Jurkat, Clone E6-1 (cell line): ENCODE results near the gene SGK1.
"Not testable (repeated sequence)": the region's sequence is repeated elsewhere in the genome, so short reads cannot be mapped to it uniquely, and the experiment has no call there.

Source experiments
- DNase-seq: peaks from one replicate; pipeline ENCODE4 v3.0.0-alpha.2; 2011; ENCODE audit warnings: low read depth, low spot score
- H3K4me3 ChIP-seq: 2 replicates; pipeline ENCODE4 v1.5.1; 2011; ENCODE audit warnings: mild to moderate bottlenecking, low read length, control low read depth, moderate library complexity

SGK1 gene

DNA sequence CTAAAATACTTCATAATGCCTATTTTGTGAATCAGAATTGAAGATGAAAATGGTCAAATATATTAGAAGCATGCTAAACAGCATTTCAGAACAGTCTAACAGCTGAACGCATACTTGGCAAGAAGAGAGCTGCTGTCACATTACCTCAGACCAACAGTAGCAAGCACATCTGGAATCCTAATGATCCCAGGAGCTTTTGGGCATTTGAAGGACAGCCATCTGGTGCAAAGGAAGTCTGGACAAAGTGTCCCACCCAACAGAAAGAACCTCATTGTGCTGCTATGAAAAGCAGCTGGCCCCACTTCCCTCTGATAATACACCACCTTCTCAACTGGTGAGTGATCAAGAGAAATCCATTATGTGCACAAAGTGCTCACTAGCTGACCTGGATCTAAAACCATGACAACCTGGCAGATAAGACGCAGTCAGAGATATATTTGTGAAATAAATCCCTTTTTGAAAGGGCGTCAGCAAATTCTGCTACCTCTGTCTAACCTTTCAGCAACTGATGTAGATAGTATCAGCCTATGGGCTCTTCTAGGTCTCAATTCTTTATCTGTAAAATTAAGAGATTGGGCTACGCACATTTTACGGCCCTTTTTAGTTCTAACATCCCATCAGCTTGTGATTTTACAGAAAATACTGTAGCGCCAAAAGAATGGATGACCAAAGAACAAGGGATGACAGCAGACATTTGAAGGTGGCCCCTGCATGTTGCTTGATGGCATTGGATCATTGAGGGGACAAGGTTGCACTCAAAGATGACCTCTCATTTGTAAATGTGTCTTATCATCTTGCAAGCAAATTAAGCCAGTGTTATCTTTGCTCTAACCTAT, 78.7 kb downstream of the SGK1 start:
- no peak for DNase-seq
- H3K4me3 ChIP-seq = no peak overlapping the region

- no peak overlapping the region for H3K4me3 ChIP-seq
- no peak for DNase-seq
These were observed 79.9 kb downstream of the SGK1 start for GRCh38 chr6:134238006-134238405.

- H3K4me3 ChIP-seq = no peak overlapping the region
- no peak for DNase-seq
These were observed 81.8 kb downstream of the SGK1 start for GRCh38 chr6:134235937-134236751.

- not testable (repeated sequence) for DNase-seq
These were observed 82.6 kb downstream of the SGK1 start for GRCh38 chr6:134235334-134235733.

GRCh38 chr6:134233180-134233955, 84.5 kb downstream of the SGK1 start:
- DNase-seq = no peak
- no peak overlapping the region for H3K4me3 ChIP-seq

More at GRCh38 chr6:134235334-134235733, 82.6 kb downstream of the SGK1 start:
- H3K4me3 ChIP-seq = not testable (repeated sequence)

- no peak for DNase-seq
- no peak overlapping the region for H3K4me3 ChIP-seq
These were observed 87.0 kb downstream of the SGK1 start for GRCh38 chr6:134230940-134231339.

- no peak for DNase-seq
- no peak overlapping the region for H3K4me3 ChIP-seq
These were observed 87.7 kb downstream of the SGK1 start for GRCh38 chr6:134230087-134230700.

- H3K4me3 ChIP-seq = no peak overlapping the region
- no peak for DNase-seq
These were observed 88.4 kb downstream of the SGK1 start for GRCh38 chr6:134229520-134229919.

DNA sequence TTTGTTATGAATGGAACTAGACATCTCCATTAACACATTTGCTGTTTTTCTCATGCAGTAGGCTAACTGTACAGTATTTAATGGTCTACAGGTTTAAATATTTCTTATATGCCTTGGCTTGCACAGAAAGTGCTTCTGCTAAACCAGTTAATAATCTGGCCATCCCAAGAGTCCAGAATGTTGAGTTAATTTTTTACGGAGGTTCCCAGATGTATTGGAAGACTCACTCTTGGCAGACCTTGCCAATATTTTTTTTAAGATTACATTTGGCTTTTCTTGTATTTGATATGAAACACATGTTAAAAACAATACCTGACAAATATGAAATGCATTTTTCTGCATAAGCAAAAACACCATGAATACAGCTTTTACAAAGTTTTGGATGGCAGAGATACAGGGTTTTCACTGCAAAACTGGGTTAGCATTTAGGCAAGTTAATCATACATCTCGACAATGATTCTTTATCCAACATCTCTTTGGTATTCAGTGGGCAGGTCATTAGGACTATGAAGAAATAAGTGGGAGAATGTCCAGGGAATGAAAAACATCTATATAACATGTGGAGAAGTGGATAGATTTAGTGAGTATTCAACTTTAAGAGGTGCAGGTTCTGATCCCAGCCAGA, 94.0 kb downstream of the SGK1 start:
- DNase-seq = no peak
- H3K4me3 ChIP-seq = no peak overlapping the region

DNA sequence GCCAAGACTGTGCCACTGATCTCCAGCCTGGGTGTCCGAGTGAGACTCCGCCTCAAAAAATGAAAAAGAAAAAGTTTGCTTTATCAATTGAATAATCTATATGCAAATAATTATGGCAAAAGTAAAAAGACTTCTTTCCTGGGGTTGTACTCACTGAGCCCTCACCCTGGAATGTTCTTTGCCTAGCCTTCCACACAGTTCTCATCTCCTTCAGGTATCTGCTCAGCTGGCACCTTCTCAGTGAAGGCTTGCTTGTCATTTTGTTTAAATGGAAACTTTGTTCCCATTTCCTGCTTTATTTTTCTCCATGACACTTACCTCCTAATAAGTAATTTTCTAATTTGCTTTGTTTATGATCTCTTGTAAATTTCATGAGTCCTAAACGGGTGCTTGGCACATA, 96.7 kb downstream of the SGK1 start:
- DNase-seq = no peak
- H3K4me3 ChIP-seq = no peak overlapping the region

GRCh38 chr6:134217798-134218140, 100.1 kb downstream of the SGK1 start:
- DNase-seq = no peak

DNA sequence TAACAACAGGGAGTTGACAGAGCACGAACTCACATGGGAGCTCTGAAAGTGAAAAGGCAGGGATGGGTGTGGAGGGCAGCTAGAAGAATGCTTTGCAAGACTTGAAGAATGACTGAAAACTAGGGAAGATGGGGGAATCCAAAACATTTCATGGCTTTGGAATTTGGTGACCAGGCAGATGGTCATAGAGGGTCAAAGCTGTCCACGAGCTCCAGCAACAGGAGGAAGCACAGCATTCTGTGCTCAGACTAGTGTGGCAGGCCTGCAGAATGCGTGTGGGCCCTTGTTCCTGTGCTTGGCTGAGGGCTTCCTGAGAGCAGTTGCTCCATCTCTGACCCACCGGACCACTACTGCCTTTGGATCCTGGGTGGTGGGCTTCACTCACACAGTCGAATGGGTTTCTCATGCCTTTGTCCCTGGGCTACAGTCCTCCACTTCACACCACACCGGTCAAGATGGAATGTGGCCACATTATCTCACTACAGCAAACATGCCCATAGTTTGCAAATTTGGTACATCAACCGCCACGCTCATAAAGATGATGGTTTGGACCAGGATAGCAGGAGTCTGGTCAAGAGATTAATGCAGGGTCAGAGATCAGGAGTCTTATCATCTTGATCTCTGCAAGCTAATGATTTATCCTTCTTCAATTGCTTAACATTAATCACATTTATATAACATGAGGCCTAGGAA, 100.7 kb downstream of the SGK1 start:
- H3K4me3 ChIP-seq = no peak overlapping the region
- DNase-seq = no peak

More at GRCh38 chr6:134217798-134218140, 100.1 kb downstream of the SGK1 start:
- no peak overlapping the region for H3K4me3 ChIP-seq

DNA sequence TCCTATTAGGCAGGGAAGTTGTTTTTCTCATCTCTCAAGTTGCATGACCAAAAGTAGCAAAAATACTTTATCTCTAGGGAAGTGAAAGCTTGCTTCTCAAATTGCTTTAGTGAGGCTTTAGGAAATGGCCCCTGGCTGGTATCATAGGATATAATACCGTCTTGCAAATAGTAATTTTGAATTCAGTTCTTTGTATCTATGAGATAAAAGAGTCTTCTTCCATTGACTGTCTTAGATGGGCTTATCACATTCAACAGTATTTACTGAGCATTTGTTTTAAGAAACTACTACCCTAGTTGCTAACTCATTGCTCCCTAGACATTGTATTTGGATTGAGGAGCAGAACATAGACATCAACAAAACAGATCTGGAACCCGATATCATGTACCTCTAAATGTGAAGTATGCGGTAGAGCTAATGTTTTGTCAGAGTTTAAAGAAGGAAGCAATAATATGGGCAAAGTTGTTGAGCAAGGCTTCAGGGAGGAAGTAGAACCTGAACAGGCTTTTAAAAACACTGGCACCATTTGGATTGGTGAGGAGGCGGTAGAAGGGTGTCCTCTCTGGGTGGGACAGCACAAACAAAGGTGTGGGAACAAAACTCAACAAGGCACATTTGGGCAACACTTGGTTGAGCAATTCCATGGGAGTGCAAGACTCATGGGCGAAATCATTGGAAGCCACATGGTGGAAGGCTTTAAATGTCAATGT, 101.5 kb downstream of the SGK1 start:
- no peak overlapping the region for H3K4me3 ChIP-seq
- DNase-seq = no peak

DNA sequence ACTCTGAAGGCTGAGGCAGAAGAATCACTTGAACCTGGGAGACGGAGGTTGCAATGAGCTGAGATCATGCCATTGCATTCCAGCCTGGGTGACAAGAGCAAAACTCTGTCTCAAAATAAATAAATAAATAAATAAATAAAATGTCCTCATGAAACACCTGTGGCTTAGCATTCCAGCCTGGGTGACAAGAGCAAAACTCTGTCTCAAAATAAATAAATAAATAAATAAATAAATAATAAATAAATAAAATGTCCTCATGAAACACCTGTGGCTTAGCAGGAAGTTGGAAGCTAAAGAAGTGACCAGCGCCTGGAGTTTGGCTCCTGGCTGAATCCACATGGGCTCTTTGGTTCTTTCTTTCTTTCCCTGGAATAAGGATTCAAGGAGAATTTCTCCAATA, 104.5 kb downstream of the SGK1 start:
- DNase-seq, H3K4me3 ChIP-seq: not testable (repeated sequence)

DNA sequence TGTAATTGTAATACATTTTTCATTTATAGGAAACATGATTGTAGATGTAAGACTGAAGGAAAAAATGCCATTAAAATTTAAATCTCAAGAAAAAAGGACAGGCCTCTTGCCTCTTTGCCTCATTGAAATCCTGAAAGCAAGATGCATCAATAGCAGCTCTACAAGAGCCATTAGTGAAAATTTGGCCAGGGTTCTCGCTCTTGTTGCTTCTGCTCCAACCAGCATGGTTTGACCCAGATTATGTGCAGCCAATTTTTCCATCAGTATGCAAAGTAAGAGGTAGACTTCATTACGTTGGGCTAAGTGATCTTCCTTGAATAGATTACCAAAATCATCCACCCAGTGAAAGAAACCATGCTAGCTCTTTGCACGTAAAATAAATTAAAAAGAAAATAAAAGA, 106.6 kb downstream of the SGK1 start:
- no peak for DNase-seq

DNA sequence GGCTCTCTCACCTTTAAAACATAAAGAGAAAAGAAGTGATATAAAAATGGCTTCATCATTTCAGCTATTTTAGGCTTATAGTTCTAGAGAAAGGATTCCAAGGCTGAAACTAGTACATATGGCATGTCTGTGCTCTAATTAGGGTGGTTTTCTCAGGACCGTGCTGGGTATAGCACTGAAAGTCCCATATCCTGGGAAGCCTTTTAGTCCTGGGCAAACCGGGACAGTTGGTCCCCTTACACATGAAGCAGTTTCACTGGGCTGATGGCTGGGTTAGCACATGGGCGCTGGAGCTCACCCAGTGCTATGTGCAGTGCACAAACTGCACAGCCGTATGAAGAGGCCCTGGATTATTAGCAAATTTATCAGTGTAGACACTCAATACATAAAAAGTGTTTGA, 110.5 kb downstream of the SGK1 start:
- DNase-seq = no peak

More for the DNA sequence above, 106.6 kb downstream of the SGK1 start:
- H3K4me3 ChIP-seq = no peak overlapping the region

DNA sequence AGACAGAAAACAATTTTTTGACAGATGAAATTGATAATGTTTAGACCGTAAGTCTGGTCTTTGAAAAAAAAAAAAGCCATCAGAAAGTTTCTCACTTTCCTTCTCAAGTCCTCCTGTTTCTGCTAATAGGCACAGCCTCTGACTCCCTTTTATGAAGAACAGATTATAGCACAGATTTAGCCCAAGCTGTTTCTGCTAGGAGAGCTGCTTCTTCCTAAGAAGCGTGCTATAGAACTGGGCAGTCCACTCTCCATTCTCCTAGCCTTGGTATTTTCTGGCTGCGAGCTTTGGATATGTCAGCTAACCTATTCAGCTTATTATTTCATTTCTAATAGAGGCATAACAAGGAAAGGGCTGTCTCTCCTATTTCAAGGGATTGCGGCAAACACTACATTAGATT, 112.5 kb downstream of the SGK1 start:
- no peak overlapping the region for H3K4me3 ChIP-seq
- no peak for DNase-seq

More for the DNA sequence above, 110.5 kb downstream of the SGK1 start:
- H3K4me3 ChIP-seq = no peak overlapping the region

- not testable (repeated sequence) for DNase-seq, H3K4me3 ChIP-seq
These were observed 113.2 kb downstream of the SGK1 start for GRCh38 chr6:134204759-134205158.
